Measurements from ENCODE around the gene ZC3HAV1L. TPM values are rescaled to one million over a fixed set of nuclear protein-coding genes. Genes with fewer than 3 reads are reported as not detected.

The ZC3HAV1L gene
- polyA plus RNA-seq, 2 of the 4 experiments (the other 2 are of a cell fraction), result 8.8 to 15.6 TPM

- no peak for TF ChIP-seq CHD2 (IDR thresholded peaks at IDR 0.05; ENCODE audit: low read length, partially characterized antibody)
- TF ChIP-seq PHF8 (IDR thresholded peaks at IDR 0.05; ENCODE audit: borderline replicate concordance, low read depth), result no peak
- no peak for TF ChIP-seq SREBF2 (IDR thresholded peaks at IDR 0.05)
- no peak for TF ChIP-seq KDM1A (IDR thresholded peaks at IDR 0.05; ENCODE audit: low read depth)
- no peak for TF ChIP-seq BHLHE40 (IDR thresholded peaks at IDR 0.05; ENCODE audit: low read depth, low read length)
Measured at GRCh38 chr7:139075871-139076686, 40.2 kb upstream of the ZC3HAV1L start (continued).

GRCh38 chr7:139075031-139075652 lies 39.3 kb upstream of the ZC3HAV1L start:
- WGBS (ENCODE audit: missing lambda C conversion rate), result 20% methylated on average over 9 of the region's 9 CpGs
- FAIRE-seq, result no peak
- peak overlapping the region; percentile 43 for H3K4me2 ChIP-seq
- TF ChIP-seq CEBPB (IDR thresholded peaks at IDR 0.05) (peak in 1 of 2 experiments; percentile 23; a peak in 1 of 4 replicates), SMC3 (IDR thresholded peaks at IDR 0.05) (peak; percentile 68), RAD21 (conservative IDR thresholded peaks at IDR 0.05 in 1 of 2, IDR thresholded peaks at IDR 0.05 in 1 of 2) (peak; percentile 69 to 71), HES2 (IDR thresholded peaks at IDR 0.05) (no peak), CTCF (IDR thresholded peaks at IDR 0.05) (peak; percentile 91)
- ATAC-seq, result peak; percentile 92 to 94
- ChIA-PET CTCF (interaction anchor here (0.6 to 4.8 kb wide), 47 partner anchors 11 to 1017 kb away, joined by 3 to 58 read pairs (median 4); partner anchors contain the start of gene ZC3HAV1L), POLR2A (no interaction called here)
- DNase-seq (ENCODE audit: low read depth in 1 of 2, low spot score in 1 of 2), result peak; percentile 71 to 78
- no peak overlapping the region for H3K4me3 ChIP-seq
- H3K4me1 ChIP-seq, result peaks cover 7% of the 10 kb centered on the region; the same call in 1 of the 3 replicates
- no peaks in the 10 kb centered on the region for H3K9me3 ChIP-seq
- peak overlapping the region; percentile 46 to 73; a peak in 5 of 6 replicates for H3K27ac ChIP-seq

- TF ChIP-seq NPAS2 (CRISPR knock-in tag; IDR thresholded peaks at IDR 0.05; ENCODE audit: borderline replicate concordance) (no peak), ZNF302 (CRISPR knock-in tag; IDR thresholded peaks at IDR 0.05) (no peak)
- Histone ChIP-seq H3K4me1 (peaks cover 7% of the 10 kb centered on the region; the same call in 1 of the 3 replicates), H3K27ac (no peak overlapping the region), H3K4me3 (no peak overlapping the region), H3K4me2 (no peak overlapping the region), H3K9me3 (no peaks in the 10 kb centered on the region)
- CTCF ChIA-PET, result interaction anchor here (0.6 to 4.8 kb wide), 4 partner anchors 38 to 334 kb away, joined by 3 to 31 read pairs (median 16); partner anchors contain the start of gene ZC3HAV1L
- no peak for FAIRE-seq
- DNase-seq (ENCODE audit: low read depth in 1 of 2, low spot score in 1 of 2), result no peak
- POLR2A ChIA-PET, result no interaction called here
- WGBS (ENCODE audit: missing lambda C conversion rate), result 96% methylated on average over 8 of the region's 8 CpGs
- ATAC-seq, result no peak
Measured at GRCh38 chr7:139072796-139073195, 37.0 kb upstream of the ZC3HAV1L start.

- FAIRE-seq, result no peak
- H3K9me3 ChIP-seq, result no peaks in the 10 kb centered on the region
- WGBS (ENCODE audit: missing lambda C conversion rate), result 94% methylated on average over 3 of the region's 3 CpGs
- ChIA-PET CTCF (interaction anchor here (0.5 to 1.8 kb wide), 6 partner anchors 9 to 426 kb away, joined by 3 to 6 read pairs (median 3); no protein-coding TSS in a partner anchor), POLR2A (no interaction called here)
- peaks cover 7% of the 10 kb centered on the region; the same call in 1 of the 3 replicates for H3K4me1 ChIP-seq
- H3K4me2 ChIP-seq, result no peak overlapping the region
- H3K27ac ChIP-seq, result no peak overlapping the region
- no peak for ATAC-seq
- no peak for DNase-seq (ENCODE audit: low read depth in 1 of 2, low spot score in 1 of 2)
- H3K4me3 ChIP-seq, result no peak overlapping the region
- no peak for TF ChIP-seq HOXA7 (CRISPR knock-in tag; IDR thresholded peaks at IDR 0.05)
- no peak for TF ChIP-seq CEBPB (IDR thresholded peaks at IDR 0.05)
- TF ChIP-seq NFE2L2 (conservative IDR thresholded peaks at IDR 0.05; ENCODE audit: low read length), result no peak
- TF ChIP-seq EHF (CRISPR knock-in tag; IDR thresholded peaks at IDR 0.05), result no peak
- no peak for TF ChIP-seq CBX2 (IDR thresholded peaks at IDR 0.05; ENCODE audit: borderline replicate concordance, low read depth)
- no peak for TF ChIP-seq BCL3 (IDR thresholded peaks at IDR 0.05)
- TF ChIP-seq ELK1 (IDR thresholded peaks at IDR 0.05; ENCODE audit: low read depth, low read length), result no peak
- TF ChIP-seq POLR2A (IDR thresholded peaks at IDR 0.05; ENCODE audit: low read length), result no peak
- no peak for TF ChIP-seq BHLHE40 (IDR thresholded peaks at IDR 0.05; ENCODE audit: low read depth, low read length)
- TF ChIP-seq PBX3 (IDR thresholded peaks at IDR 0.05), result no peak
- no peak for TF ChIP-seq NPAS2 (CRISPR knock-in tag; IDR thresholded peaks at IDR 0.05; ENCODE audit: borderline replicate concordance)
Measured at GRCh38 chr7:139071680-139072079, 35.8 kb upstream of the ZC3HAV1L start.
